Dedifferentiated amniotic fluid mesenchymal stem cell (primary cell): ENCODE results near the gene RP9.

Experiments
- DNase-seq: peaks from one replicate; pipeline ENCODE4 v3.0.0-alpha.2; 2016; ENCODE audit errors: extremely low spot score

Gene RP9

GRCh38 chr7:33062782-33063443 lies 46.3 kb downstream of the RP9 start:
- peak; percentile 91 for DNase-seq

GRCh38 chr7:33062023-33062781 lies 47.0 kb downstream of the RP9 start, which contains the start of gene NT5C3A:
TSS of gene NT5C3A (minus strand) at chr7:33062776. CDS start at chr7:33062705, 71 bp downstream.
- DNase-seq, result no peak

- DNase-seq, result no peak
Observed at GRCh38 chr7:33061282-33061937, 47.8 kb downstream of the RP9 start.

- DNase-seq, result no peak
Observed at GRCh38 chr7:33059635-33060034, 49.6 kb downstream of the RP9 start.

GRCh38 chr7:33055158-33055557 lies 54.0 kb downstream of the RP9 start:
- no peak for DNase-seq

GRCh38 chr7:33054261-33054964 lies 54.8 kb downstream of the RP9 start:
- DNase-seq, result no peak

GRCh38 chr7:33053721-33054120 lies 55.5 kb downstream of the RP9 start:
- DNase-seq, result no peak

GRCh38 chr7:33050535-33051318 lies 58.5 kb downstream of the RP9 start:
- DNase-seq, result peak; percentile 74

GRCh38 chr7:33048704-33049103 lies 60.5 kb downstream of the RP9 start:
- no peak for DNase-seq

GRCh38 chr7:33048257-33048656 lies 60.9 kb downstream of the RP9 start:
- no peak for DNase-seq

GRCh38 chr7:33044986-33045385 lies 64.2 kb downstream of the RP9 start:
- DNase-seq, result no peak
